Measurements from ENCODE around the gene FAM111A. TPM values are rescaled to one million over a fixed set of nuclear protein-coding genes. Genes with fewer than 3 reads are reported as not detected.
"Not testable (repeated sequence)": the region's sequence is repeated elsewhere in the genome, so short reads cannot be mapped to it uniquely, and the experiment has no call there.

The FAM111A gene
- polyA plus RNA-seq, 1 of the 3 experiments (the other 2 are of a cell fraction) = 5.9 TPM

GRCh38 chr11:59106363-59107336 is 36.0 kb upstream of the FAM111A start, which contains the start of gene FAM111B:
Gene FAM111B (plus strand): TSS chr11:59107237. CDS start chr11:59109626, 2,389 bp downstream.
- peaks cover 0 to 10% of the 10 kb centered on the region in 2 experiments; a peak in 2 of 4 replicates for H3K4me1 ChIP-seq (ENCODE audit: control insufficient read depth in 1 of 2, insufficient read depth in 2 of 2, low read depth in 1 of 2, low read length in 1 of 2)
- H3K36me3 ChIP-seq (replicated peaks in 1 of 2; ENCODE audit: control insufficient read depth in 1 of 2, insufficient read depth in 2 of 2, low read length in 1 of 2) = no peaks in the 10 kb centered on the region
- peak within 1 kb of the TSS; percentile 92 for H2AFZ ChIP-seq (ENCODE audit: low read depth)
- H3K4me2 ChIP-seq = peak within 1 kb of the TSS; percentile 86
- TF ChIP-seq NRF1 (IDR thresholded peaks at IDR 0.05; ENCODE audit: low read depth, low read length) (0 out of 2 replicates have a peak, but pooled peaks have one; percentile 16), MXI1 (IDR thresholded peaks at IDR 0.05; ENCODE audit: low read depth, low read length) (0 out of 2 replicates have a peak, but pooled peaks have one; percentile 38), GATA2 (CRISPR knock-in tag; IDR thresholded peaks at IDR 0.05) (no peak), EP300 (IDR thresholded peaks at IDR 0.05; ENCODE audit: borderline replicate concordance in 1 of 2, low read depth in 1 of 2, low read length in 1 of 2) (no peak), GABPA (IDR thresholded peaks at IDR 0.05; ENCODE audit: low read depth) (peak; percentile 32; the same call in 1 of the 2 replicates), YY1 (IDR thresholded peaks at IDR 0.05; ENCODE audit: low read depth) (no peak), MAX (IDR thresholded peaks at IDR 0.05; ENCODE audit: low read depth) (peak; percentile 16; the same call in 1 of the 2 replicates), POLR2AphosphoS5 (IDR thresholded peaks at IDR 0.05; ENCODE audit: low read depth, low read length) (no peak), RXRA (IDR thresholded peaks at IDR 0.05; ENCODE audit: borderline replicate concordance, low read depth) (no peak), RFX5 (IDR thresholded peaks at IDR 0.05; ENCODE audit: low read length) (peak; percentile 46; the same call in 1 of the 2 replicates), FOSL2 (IDR thresholded peaks at IDR 0.05; ENCODE audit: borderline replicate concordance, low read depth) (peak; percentile 46; the same call in 1 of the 2 replicates), PBX3 (IDR thresholded peaks at IDR 0.05) (peak; percentile 98), JUND (IDR thresholded peaks at IDR 0.05) (peak; percentile 59), TAF1 (IDR thresholded peaks at IDR 0.05; ENCODE audit: borderline replicate concordance, low read depth, low read length) (no peak), CHD2 (IDR thresholded peaks at IDR 0.05; ENCODE audit: low read length, partially characterized antibody) (no peak), USF2 (IDR thresholded peaks at IDR 0.05; ENCODE audit: borderline replicate concordance, low read depth, low read length) (no peak), IRF3 (IDR thresholded peaks at IDR 0.05; ENCODE audit: low read depth, low read length) (peak; percentile 65), RAD21 (IDR thresholded peaks at IDR 0.05; ENCODE audit: low read length) (no peak)
- peak within 1 kb of the TSS in 1 of 2 experiments; percentile 50; a peak in 1 of 4 replicates for H3K27ac ChIP-seq (ENCODE audit: low read depth in 2 of 2, low read length in 1 of 2)
- peak within 1 kb of the TSS; percentile 31; the same call in 1 of the 2 replicates for H3K9ac ChIP-seq
- DNase-seq = peak; percentile 86
- POLR2A ChIA-PET = interaction anchor here (0.6 kb wide), 1 partner anchor 15 kb away, joined by 3 read pairs; no protein-coding TSS in a partner anchor
- 1% methylated on average over 35 of the region's 64 CpGs for WGBS (ENCODE audit: low lambda C conversion rate)
- H3K9me3 ChIP-seq = no peaks in the 10 kb centered on the region
- peak within 1 kb of the TSS; percentile 58 to 66 for H3K4me3 ChIP-seq (ENCODE audit: low read depth in 2 of 2, low read length in 1 of 2)
- no peaks in the 10 kb centered on the region for H3F3A ChIP-seq (replicated peaks; ENCODE audit: insufficient read depth)
- no peaks in the 10 kb centered on the region for H4K20me1 ChIP-seq (ENCODE audit: insufficient read depth)
- H3K9me2 ChIP-seq = no peaks in the 10 kb centered on the region
- H3K79me2 ChIP-seq (ENCODE audit: insufficient read depth) = no peaks in the 10 kb centered on the region
- H3K27me3 ChIP-seq (ENCODE audit: insufficient read depth) = no peaks in the 10 kb centered on the region
- CTCF ChIA-PET = interaction anchor here (1.0 to 3.4 kb wide), 6 partner anchors 10 to 65 kb away, joined by 3 to 27 read pairs (median 10); partner anchors contain the start of gene DTX4

GRCh38 chr11:59107721-59108120 is 34.9 kb upstream of the FAM111A start:
- 55% methylated on average over 10 of the region's 10 CpGs for WGBS (ENCODE audit: low lambda C conversion rate)
- CTCF ChIA-PET = interaction anchor here (1.3 to 3.4 kb wide), 4 partner anchors 19 to 64 kb away, joined by 4 to 27 read pairs (median 8); partner anchors contain the start of gene DTX4
- H3F3A ChIP-seq (replicated peaks; ENCODE audit: insufficient read depth); H3K9me2 ChIP-seq; POLR2A ChIA-PET; DNase-seq; H4K20me1 ChIP-seq (ENCODE audit: insufficient read depth); H3K9me3 ChIP-seq; H3K27me3 ChIP-seq (ENCODE audit: insufficient read depth); H3K36me3 ChIP-seq (replicated peaks in 1 of 2; ENCODE audit: control insufficient read depth in 1 of 2, insufficient read depth in 2 of 2, low read length in 1 of 2); H3K79me2 ChIP-seq (ENCODE audit: insufficient read depth); H3K27ac ChIP-seq (ENCODE audit: low read depth in 2 of 2, low read length in 1 of 2); H3K4me1 ChIP-seq (ENCODE audit: control insufficient read depth in 1 of 2, insufficient read depth in 2 of 2, low read depth in 1 of 2, low read length in 1 of 2); H3K9ac ChIP-seq: not testable (repeated sequence)
- peak overlapping the region; percentile 58 to 66; a peak in 3 of 4 replicates for H3K4me3 ChIP-seq (ENCODE audit: low read depth in 2 of 2, low read length in 1 of 2)
- peak overlapping the region; percentile 86 for H3K4me2 ChIP-seq
- peak overlapping the region; percentile 92; the same call in 1 of the 2 replicates for H2AFZ ChIP-seq (ENCODE audit: low read depth)
